ENCODE results near the gene ROS1. TPM values are rescaled to one million over a fixed set of nuclear protein-coding genes. Genes with fewer than 3 reads are reported as not detected.

ROS1 gene
- total RNA-seq, 1 donor from 2014 or later: not detected

DNA sequence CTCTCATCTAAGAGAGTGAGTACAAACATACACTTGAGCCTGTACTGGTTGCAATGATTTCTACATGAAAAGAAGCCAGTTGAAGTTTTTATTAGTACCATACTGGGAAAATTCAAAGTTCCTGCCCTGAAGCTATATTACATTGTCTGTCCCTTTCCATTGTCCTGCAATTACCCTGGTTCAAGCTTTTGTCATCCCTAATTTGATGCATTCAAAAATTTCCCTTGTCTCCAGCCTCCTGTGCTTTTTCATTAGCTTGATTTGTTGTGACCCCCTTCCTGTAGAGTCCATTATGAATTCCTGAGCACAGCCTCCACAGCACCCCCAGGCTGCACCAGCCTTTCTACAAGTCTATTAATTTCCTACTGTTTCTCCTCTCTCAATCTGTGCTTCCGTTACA is 114.0 kb downstream of the ROS1 start:
- no peak for DNase-seq (ENCODE audit: low spot score)

- DNase-seq (ENCODE audit: low spot score): no peak
These were observed 114.4 kb downstream of the ROS1 start for GRCh38 chr6:117311310-117311709.

DNA sequence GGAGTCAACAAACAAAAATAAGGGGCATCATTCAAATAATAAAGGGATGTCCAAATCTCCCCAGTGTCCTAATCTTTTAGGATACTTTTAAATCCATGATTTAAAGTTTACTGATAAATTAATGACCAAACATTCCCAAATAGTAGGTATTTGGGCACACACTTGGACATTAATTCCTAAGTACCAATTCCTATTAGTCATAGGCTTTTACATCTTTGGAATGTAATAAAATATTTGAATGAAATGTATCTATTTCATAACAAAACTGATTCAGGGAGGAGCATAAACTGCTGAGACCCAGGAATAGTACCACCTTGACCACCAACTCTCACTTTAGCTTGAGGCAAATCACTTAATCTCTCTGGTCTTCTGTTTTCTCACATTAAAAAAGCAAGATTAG is 116.1 kb downstream of the ROS1 start:
- no peak for DNase-seq (ENCODE audit: low spot score)

DNA sequence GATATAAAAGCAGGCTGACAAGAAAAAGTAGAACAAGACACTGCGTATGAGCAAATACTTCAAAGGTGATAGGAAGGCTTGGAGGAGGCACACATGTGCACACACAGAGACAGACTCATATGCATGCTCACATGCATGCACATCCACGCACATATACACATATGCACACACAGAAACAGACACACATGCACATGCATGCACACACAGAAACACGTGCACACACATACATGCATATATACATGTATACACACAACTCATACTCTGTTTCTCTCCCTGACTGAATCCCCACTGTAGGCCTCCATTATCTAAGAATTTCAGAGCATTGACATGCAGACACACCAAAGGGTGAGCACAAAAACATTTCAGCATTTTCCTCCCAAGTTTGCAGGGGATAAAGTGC is 116.7 kb downstream of the ROS1 start:
- no peak for DNase-seq (ENCODE audit: low spot score)

- DNase-seq (ENCODE audit: low spot score): no peak
These were observed 118.1 kb downstream of the ROS1 start for GRCh38 chr6:117307655-117308054.

- DNase-seq (ENCODE audit: low spot score): no peak
These were observed 119.4 kb downstream of the ROS1 start for GRCh38 chr6:117306227-117306790.

DNA sequence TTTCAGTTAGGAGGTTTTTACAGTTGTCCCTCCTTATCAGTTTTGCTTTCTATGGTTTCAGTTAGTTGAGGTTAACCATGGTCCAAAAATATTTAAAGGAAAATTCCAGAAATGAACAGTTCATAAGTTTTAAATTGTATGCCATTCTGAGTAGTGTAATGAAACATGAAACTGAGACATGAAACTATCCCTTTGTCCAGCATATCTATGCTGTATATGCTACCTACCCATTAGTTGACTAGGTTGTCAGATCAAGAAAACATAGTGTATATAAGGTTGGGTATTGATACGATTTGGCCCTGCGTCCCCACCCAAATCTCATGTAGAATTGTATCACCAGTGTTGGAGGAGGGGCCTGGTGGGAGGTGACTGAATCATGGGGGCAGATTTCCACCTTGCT is 121.3 kb downstream of the ROS1 start:
- no peak for DNase-seq (ENCODE audit: low spot score)

GRCh38 chr6:117303323-117303722 is 122.4 kb downstream of the ROS1 start:
- no peak for DNase-seq (ENCODE audit: low spot score)

- no peak for DNase-seq (ENCODE audit: low spot score)
These were observed 126.8 kb downstream of the ROS1 start for GRCh38 chr6:117298941-117299340.

DNA sequence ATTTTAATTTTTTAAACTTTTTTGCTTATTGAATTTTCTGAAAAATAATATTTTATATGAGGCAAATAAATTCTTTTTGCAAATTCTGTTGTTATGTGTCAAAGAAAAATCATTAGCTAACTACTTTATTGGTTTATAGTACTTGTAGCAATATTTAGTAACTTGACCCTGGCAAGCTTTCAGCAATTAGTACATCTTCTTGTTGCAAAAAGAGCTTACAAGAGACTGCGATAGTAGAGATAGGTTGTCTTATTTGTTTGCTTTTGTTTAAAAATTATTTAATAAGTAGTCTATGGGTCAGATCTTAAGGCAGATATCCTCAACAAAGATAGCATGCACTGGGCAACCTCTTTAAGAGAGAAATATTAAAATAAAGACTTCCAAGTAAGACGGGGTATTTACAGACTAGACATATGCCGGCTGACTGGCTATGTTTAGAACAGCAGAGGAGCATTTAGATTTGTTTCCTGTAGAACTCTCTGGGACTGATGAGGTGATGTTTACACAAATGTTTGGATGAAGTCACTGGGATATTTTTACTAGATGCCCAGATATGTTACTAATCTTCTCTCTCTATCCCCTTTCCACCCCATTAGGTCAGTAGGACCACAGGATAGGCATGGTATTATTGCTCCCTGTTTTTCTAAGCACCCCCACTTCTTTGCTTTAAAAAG is 135.4 kb downstream of the ROS1 start:
- DNase-seq (ENCODE audit: low spot score): no peak

GRCh38 chr6:117288083-117288715 is 137.5 kb downstream of the ROS1 start:
- DNase-seq (ENCODE audit: low spot score): no peak

DNA sequence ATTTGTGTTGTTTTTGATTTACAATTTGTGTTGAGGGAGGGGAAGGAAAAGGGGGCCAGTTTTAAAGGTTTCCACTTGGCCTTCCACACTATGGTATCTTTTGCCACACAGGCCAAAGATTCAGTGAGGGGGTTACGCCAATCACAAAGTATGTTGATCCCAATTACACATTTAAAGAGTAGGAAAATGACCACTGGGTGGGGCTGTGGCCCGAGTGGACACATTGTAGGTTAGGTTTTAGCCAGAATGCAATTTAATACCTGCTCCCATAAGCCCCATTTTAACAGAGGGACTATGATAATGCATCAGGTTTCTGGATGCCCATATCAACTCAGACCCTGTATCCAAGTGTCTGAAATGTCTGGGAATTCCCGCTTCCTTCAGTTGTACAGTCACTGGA is 144.8 kb downstream of the ROS1 start:
- DNase-seq (ENCODE audit: low spot score): no peak

DNA sequence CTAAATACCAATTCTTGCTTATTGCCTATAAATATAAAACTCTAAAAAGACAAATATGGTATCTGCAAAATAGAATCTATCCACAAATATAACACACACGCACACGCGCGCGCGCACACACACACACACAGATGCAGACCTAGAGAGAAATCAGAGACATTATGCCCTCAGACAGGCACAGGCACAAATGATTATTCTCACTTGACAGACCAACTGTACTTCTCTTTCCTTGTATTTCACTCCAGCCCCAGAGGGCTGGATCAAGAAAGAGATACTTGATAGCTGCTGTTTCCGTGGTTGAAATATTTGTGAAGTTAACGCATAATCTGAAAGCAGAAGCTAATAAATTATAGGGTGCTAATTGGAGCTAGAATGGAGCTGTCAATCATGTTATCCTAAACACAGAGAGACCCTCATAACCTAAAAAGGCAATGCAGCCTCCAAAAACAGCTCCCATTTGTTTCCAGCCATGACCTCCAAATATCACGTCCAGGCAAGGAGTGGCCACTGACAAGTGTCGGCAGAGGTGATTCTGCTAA is 148.9 kb downstream of the ROS1 start:
- no peak for DNase-seq (ENCODE audit: low spot score)

DNA sequence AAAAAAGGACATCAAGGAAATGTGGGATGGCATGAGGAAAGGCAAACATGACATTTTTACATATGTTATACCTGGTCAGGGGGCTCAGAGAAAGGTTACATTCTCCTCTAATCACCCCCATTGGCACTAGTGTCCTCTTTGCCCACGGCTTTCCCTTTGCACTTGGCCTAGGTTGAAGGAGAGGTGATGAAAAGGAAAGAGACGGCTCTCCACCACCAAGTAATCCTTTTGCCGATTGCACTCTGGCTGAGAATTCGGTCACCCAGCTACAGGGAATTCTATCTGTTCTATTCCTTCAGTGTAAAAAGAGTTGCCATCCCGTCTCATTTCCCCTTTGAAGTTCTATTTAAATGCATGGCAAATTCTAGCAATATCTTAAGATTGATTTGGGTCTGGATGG is 150.0 kb downstream of the ROS1 start:
- DNase-seq (ENCODE audit: low spot score): no peak

DNA sequence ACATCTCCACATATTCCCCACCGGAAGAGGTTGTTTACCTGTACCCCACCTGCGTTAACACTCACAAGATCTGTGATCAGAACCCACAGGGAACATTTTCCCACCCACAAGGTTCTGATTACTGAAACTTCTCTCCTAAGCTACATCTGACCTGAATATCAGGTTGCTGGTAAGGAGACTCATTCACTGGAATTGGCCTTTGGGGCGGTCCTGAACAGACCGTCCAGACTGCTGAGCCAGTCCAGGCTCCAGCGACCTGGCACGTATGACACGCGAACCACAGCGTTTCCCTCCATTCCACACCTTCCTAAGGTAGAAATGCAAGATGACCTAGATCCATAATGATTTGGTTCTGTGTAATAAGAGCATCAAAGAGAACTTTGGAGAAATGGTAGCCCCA is 150.5 kb downstream of the ROS1 start:
- no peak for DNase-seq (ENCODE audit: low spot score)

GRCh38 chr6:117272891-117273290 is 152.9 kb downstream of the ROS1 start:
- no peak for DNase-seq (ENCODE audit: low spot score)

DNA sequence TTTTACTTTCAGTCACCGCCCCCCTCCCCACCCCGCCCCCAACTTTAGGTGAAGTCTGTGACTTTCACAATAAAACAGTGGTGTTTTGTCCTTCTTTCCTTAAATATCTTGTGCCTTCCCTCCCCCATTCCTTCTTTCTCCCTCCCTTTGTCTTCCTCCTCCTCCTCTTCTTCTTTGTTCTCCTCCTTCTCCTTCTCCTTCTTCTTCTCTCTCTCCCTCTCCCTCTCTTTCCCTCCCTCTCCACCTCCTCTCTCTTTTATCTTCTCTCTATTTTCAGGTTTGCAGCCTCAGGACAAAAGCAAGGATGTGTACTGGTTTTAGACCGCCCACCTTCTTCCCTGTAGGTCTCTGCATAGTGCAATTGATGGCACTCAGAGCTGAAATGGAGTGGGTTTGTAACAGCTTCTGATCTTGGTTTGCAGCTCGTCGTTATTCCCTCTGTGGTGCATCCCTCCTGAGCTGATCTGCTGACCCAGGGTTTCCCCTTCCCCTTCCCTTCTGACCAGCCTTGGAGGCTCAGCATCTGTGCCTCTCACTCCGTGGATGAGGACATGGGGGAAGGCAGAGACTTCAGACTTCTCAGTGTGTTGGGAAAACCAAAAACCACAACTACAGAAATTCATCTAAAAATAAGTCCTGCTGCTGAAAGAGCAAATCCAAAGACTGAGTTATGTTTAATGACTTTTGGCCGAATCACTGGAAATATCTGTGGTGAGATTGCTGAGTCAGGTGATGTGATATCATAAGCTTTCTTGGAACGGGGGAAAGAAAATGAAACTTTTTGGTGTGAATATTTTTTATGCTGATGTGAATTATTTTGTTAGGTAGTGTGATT is 153.5 kb downstream of the ROS1 start:
- no peak for DNase-seq (ENCODE audit: low spot score)

- DNase-seq (ENCODE audit: low spot score): no peak
These were observed 154.8 kb downstream of the ROS1 start for GRCh38 chr6:117270843-117271507.

DNA sequence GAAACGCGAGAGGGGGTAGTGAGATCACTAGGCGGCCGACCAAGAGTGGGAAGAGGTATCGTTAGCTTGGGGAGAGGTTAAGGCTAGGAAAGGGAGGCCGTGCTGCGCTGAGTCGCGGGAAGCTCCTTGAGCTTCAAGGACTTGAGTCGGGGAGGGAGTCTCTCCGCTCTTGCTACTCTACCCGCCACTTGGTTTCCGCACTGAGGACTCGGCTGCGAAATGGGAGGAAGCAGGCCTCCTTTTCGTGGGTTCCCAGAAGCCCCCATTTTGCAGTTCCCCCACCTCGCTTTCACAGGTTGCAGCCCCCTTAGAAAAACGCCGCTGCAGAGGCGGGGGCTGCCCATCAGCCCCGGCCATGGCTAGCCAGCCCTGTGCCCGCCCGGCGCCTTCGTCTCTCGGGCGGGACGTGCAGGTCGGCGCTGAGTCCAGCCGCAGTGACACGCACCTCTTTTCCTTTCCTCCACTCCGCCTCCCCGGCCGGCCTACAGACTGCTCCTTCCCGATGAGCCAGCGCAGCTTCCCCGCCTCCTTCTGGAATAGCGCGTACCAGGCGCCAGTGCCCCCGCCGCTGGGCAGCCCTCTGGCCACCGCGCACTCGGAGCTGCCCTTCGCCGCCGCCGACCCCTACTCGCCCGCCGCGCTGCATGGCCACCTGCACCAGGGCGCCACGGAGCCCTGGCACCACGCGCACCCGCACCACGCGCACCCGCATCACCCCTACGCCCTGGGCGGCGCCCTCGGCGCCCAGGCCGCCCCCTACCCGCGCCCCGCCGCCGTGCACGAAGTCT is 155.5 kb downstream of the ROS1 start:
- no peak for DNase-seq (ENCODE audit: low spot score)

- DNase-seq (ENCODE audit: low spot score): no peak
These were observed 156.1 kb downstream of the ROS1 start for GRCh38 chr6:117269638-117270054.
